Stimulated activated CD4-positive, alpha-beta T cell treated with anti-CD3 and anti-CD28 coated beads, Interleukin-2, amount 100 ng/mL, for 48 hours (primary cell): ENCODE data around the gene LRRC23.

Source experiments
- DNase-seq, 2 donors: peaks; one replicate each; pipeline ENCODE4 v3.0.0-alpha.2; 2020

The LRRC23 gene

GRCh38 chr12:6927379-6928021, 22.9 kb downstream of the LRRC23 start, which contains the start of gene ATN1:
TSS of gene ATN1 (plus strand) at chr12:6927959. CDS start at chr12:6934002, 6,043 bp downstream.
- no peak for DNase-seq

- DNase-seq = no peak
Observed at GRCh38 chr12:6928022-6928702, 23.5 kb downstream of the LRRC23 start.

GRCh38 chr12:6928703-6929407, 24.2 kb downstream of the LRRC23 start:
- DNase-seq = no peak

GRCh38 chr12:6929466-6930452, 25.1 kb downstream of the LRRC23 start:
- no peak for DNase-seq

DNA sequence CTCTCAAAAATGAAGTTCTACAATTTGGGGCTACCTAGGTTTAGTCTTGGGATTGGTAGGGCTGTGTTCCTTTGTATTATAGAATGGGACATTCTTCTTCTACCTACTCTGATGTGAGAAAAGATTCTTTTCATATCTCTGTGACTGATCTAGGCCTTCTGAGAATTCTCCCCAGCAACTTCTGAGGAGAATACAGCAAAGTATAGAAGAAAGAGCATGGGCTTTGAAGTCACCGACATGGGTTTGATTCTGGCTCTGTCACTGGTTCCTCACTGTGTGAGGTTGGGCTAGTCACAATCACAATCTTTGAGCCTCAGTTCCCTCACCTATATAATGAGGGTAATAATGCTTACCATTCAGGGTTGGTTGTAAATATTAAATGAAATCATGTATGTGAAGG, 28.1 kb downstream of the LRRC23 start:
- DNase-seq = no peak

- DNase-seq = no peak
Observed at GRCh38 chr12:6934110-6934509, 29.5 kb downstream of the LRRC23 start.

GRCh38 chr12:6935371-6936193, 31.0 kb downstream of the LRRC23 start:
- DNase-seq = no peak

DNA sequence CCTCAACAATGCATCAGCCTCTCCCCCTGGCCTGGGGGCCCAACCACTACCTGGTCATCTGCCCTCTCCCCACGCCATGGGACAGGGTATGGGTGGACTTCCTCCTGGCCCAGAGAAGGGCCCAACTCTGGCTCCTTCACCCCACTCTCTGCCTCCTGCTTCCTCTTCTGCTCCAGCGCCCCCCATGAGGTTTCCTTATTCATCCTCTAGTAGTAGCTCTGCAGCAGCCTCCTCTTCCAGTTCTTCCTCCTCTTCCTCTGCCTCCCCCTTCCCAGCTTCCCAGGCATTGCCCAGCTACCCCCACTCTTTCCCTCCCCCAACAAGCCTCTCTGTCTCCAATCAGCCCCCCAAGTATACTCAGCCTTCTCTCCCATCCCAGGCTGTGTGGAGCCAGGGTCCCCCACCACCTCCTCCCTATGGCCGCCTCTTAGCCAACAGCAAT, 31.6 kb downstream of the LRRC23 start:
- no peak for DNase-seq

DNA sequence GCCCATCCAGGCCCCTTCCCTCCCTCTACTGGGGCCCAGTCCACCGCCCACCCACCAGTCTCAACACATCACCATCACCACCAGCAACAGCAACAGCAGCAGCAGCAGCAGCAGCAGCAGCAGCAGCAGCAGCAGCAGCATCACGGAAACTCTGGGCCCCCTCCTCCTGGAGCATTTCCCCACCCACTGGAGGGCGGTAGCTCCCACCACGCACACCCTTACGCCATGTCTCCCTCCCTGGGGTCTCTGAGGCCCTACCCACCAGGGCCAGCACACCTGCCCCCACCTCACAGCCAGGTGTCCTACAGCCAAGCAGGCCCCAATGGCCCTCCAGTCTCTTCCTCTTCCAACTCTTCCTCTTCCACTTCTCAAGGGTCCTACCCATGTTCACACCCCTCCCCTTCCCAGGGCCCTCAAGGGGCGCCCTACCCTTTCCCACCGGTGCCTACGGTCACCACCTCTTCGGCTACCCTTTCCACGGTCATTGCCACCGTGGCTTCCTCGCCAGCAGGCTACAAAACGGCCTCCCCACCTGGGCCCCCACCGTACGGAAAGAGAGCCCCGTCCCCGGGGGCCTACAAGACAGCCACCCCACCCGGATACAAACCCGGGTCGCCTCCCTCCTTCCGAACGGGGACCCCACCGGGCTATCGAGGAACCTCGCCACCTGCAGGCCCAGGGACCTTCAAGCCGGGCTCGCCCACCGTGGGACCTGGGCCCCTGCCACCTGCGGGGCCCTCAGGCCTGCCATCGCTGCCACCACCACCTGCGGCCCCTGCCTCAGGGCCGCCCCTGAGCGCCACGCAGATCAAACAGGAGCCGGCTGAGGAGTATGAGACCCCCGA, 32.2 kb downstream of the LRRC23 start:
- DNase-seq = peak in 1 of 2 donors; percentile 51

DNA sequence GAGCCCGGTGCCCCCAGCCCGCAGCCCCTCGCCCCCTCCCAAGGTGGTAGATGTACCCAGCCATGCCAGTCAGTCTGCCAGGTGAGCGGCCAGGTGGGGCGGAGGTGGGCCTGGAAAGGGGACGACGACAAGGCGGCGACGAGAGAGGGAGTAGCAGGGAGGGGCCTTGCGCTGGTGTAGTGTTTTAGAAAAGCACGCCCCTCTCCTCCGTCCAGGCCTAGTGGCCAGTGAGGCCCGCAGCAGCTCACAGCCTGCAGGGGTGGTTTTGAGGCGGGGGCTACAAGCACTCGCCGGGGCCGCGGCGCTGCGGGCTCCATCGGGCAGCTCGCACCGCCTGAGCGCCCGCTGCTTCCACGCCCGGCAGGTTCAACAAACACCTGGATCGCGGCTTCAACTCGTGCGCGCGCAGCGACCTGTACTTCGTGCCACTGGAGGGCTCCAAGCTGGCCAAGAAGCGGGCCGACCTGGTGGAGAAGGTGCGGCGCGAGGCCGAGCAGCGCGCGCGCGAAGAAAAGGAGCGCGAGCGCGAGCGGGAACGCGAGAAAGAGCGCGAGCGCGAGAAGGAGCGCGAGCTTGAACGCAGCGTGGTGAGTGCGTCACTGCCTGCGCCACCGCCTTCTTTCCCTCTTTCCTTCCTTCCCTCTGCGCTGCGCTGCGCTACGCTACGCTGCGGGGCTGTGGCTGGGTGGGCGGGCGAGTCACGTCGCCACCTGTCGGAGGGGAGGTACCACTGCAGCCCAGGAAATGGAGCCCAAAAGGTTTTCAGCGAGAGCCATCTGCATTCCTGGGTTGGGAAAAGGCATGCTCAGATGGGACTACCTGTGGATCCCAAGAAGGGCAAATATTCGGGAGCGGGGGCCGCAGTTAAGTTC, 33.1 kb downstream of the LRRC23 start:
- peak; percentile 88 to 89 for DNase-seq

GRCh38 chr12:6938353-6939190, 34.0 kb downstream of the LRRC23 start:
- DNase-seq = no peak

DNA sequence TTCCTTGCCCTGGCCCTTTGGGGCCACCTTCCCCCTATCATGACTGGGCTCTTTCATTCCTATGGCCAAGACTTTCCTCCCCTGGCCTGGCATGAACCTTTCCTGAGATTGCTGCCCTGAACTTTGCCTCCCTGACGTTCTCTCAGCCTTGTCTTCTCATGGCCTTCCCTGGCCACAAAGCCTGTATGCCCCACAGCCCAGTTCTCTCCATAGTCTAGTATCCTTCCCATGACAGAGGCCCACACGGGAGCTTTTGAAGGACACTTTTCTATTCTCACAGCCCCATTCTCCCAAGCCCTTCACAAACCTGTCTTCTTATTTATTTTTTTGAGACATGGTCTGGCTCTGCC, 34.5 kb downstream of the LRRC23 start:
- no peak for DNase-seq

- no peak for DNase-seq
Observed at GRCh38 chr12:6941267-6941666, 36.6 kb downstream of the LRRC23 start.

DNA sequence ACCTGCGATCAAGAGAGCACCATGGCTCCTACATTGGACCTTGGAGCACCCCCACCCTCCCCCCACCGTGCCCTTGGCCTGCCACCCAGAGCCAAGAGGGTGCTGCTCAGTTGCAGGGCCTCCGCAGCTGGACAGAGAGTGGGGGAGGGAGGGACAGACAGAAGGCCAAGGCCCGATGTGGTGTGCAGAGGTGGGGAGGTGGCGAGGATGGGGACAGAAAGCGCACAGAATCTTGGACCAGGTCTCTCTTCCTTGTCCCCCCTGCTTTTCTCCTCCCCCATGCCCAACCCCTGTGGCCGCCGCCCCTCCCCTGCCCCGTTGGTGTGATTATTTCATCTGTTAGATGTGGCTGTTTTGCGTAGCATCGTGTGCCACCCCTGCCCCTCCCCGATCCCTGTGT, 37.2 kb downstream of the LRRC23 start:
- no peak for DNase-seq

DNA sequence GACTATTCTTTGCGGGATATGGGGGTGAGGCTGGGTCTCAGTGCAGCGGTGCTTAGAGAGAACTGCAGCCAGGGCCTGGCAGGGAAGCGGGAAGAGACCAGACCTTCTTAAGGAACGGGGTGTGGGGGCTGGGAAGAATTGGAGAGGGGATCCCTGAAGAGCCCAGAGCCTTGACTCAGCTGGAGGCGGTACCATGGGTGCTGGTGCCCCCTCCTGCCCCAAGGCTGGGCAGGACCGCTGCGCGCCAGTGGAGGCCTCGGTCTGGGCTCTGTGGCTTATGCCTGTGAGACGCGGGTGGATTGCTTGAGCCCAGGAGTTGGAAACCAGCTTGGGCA, 37.7 kb downstream of the LRRC23 start:
- no peak for DNase-seq

- peak; percentile 64 to 65 for DNase-seq
Observed at GRCh38 chr12:6943389-6943721, 38.7 kb downstream of the LRRC23 start.

- peak; percentile 74 to 76 for DNase-seq
Observed at GRCh38 chr12:6943722-6944380, 39.2 kb downstream of the LRRC23 start, which contains the start of the genes C12orf57 and RNU7-1. TSS of gene C12orf57 (plus strand) at chr12:6944022. CDS start at chr12:6944122, 100 bp downstream. TSS of gene RNU7-1 (plus strand) at chr12:6943816.
